ENCODE data around the gene SOCS1.

Gene SOCS1

GRCh38 chr16:11285842-11286241 lies 29.8 kb upstream of the SOCS1 start:
- in situ Hi-C loops (cut with MboI; ENCODE audit: low sequenced_read_pairs), result no loop called here

DNA sequence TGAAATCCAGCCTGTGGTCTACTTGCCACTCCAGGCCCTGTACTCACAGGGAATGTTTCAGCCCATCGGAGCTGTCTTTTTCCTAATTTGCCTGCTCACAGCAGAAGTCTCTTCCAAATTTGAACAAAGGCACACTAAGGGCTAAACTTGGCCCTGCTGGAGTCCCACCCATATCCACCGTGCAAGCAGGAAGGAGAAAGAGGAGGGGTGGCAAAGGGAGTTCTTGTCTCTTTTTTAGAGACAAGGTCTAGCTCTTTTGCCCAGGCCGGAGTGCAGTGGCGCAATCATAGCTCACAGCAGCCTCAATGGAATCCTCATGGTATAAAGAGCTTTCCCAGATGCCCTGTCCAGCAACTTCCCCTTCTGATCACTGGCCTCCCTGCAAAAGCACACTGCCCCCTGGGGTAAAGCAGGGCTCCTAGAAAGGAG lies 27.8 kb upstream of the SOCS1 start:
- in situ Hi-C loops (cut with MboI; ENCODE audit: low sequenced_read_pairs), result no loop called here

DNA sequence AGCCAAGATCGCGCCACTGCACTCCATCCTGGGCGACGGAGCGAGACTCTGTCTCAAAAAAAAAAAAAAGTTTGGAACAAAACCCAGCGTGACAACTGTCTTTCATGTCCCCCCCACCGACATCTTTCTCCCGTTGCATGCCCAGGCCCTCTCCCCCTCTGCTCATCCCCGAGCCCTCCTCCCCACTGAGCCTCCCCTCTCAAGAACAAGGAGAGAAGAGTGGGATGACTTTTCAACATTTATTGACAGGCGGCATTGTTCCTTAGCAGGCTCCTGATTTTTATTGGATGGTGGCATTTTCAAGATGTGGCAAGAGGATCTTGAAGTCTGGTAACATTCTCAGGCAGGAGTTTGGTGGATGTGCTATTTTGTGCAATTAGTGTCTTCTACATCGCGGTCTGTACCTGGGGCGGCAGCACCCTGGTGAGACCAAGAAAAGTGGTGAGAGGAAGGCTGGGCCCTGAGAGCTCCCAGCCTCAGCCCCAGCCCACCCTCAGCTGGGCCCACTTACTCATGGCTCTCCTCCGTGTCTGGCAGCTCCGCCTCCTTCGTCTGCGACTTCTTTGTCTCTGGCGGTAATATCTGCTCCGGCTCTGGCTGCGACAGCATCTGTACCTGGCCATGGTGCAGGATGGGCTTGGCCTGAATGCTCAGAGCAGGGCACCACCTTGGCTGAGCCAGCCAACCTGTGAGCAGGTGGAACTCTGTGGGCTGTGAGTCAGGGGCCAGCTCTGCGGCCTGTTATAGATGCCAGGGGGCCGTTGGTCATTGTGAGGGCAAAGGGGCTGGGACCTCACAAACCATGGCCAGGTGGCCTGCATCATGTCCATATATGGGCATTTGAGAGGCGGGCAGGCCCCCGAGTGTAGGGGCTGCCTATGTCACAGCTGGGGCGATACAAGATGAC lies 24.9 kb upstream of the SOCS1 start, which contains the start of gene PRM1:
TSS of gene PRM1 (minus strand) at position 715 of the 907 bp plus-strand sequence. CDS start at position 623, 92 bp downstream.
- in situ Hi-C loops (cut with MboI; ENCODE audit: low sequenced_read_pairs), result no loop called here

DNA sequence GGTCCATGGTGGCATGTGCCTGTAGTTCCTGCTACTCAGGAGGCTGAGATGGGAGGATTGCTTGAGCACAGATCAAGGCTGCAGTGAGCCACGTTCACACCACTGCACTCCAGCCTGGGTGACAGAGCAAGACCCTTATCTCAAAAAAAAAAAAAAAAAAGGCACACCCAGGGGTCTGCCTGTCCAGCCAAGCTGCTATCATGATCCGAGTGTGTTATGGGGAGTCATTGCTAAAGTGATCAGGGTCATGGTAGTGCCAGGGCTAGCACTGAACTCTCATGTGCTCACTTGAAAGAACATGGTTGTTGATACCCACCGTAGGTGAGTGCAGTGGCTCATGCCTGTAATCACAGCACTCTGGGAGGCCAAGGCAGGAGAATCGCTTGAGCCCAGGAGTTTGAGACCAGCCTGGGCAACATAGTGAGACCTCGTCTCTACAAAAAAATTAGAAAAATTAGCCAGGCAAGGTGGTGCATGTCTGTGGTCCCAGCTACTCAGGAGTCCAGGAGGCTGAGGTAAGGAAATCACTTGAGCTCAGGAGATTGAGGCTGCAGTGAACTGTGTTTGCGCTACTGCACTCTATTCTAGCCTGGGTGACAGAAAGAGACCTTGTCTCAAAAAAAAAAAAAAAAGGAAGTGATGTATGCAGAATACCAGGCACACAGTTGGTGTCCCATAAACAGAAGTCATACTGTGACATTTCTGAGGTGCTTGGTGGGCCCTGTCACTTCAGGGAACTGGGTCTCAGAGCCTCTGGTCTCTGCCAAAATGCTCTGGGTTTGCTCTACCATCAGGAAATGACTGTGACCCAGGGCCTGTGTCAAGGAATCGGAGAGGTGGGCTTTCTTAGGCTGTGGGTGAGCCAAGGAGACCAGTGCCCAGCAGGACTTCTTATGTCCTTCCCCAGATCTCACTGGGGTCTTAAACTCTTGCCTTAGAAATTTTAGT lies 23.0 kb upstream of the SOCS1 start:
- in situ Hi-C loops (cut with MboI; ENCODE audit: low sequenced_read_pairs), result no loop called here

DNA sequence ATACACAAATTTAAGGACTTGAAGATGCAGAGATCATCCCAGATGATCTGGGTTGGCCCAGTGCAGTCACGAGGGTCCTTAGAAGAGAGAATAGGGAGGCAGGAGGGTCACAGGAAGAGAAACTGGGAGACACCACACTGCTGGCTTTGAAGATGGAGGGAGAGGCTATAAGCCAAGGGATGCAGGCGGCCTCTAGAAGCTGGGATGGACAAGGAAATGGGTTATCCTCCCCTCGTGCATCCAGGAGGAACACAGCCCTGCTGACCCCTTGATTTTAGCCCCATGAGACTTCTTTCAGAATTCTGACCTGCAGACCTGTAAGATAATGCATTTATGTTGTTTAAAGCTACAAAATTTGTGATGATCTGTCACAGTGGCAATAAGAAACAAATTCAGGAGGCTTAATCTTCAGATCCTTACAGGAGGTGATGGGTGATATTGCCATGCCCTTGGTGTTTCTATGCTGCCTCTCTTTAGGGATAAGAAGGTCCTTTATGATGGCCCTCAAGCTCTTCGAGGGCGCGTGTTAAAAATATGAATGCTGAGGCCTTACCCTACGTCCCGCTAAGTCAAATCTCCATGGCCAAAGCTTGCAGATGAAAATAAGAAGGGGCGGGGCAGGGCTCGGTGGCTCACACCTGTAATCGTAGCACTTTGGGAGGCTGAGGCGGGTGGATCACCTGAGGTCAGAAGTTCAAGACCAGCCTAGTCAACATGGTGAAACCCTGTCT lies 21.8 kb upstream of the SOCS1 start:
- in situ Hi-C loops (cut with MboI; ENCODE audit: low sequenced_read_pairs), result no loop called here

- in situ Hi-C loops (cut with MboI; ENCODE audit: low sequenced_read_pairs), result no loop called here
Measured at GRCh38 chr16:11276896-11277593, 21.0 kb upstream of the SOCS1 start.

DNA sequence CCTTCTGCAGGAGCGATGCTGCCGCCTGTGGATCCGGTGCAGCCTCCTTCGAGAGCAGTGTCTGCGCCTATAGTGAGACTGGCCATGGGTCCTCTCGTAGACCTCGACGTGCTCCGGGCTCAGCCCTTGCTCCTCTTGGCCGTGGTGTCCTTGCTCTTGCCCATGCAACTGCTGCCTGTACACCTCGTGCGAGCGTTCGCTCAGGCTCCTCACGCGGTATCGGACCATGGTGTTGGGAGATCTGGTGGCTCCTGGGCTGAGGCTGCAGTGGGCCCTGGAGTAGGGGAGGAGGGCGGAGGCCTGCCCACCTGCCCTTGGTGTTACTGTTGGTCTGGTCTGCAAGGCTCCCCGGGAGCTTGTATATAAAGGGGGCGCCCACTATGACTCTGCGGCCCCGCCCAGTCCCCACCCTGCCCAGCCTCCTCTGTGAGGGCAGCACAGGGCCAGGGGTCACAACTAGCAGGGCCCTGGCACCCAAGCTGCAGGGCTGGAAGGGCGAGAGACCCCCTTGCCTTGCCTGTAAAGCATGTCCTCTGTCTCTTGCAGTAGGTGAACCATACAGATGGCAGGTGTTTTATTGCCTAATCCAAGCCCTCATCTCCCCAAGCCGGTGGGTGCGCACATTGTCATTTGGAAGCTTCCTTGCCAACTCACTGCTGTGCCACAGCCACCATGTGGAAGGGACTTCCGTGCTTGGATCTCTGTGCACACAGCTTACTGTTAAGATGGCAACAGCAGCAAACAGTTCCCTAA lies 20.3 kb upstream of the SOCS1 start, which contains the start of gene PRM2:
TSS of gene PRM2 (minus strand) at position 338 of the 753 bp plus-strand sequence. CDS start at position 228, 110 bp downstream.
- in situ Hi-C loops (cut with MboI; ENCODE audit: low sequenced_read_pairs), result no loop called here

DNA sequence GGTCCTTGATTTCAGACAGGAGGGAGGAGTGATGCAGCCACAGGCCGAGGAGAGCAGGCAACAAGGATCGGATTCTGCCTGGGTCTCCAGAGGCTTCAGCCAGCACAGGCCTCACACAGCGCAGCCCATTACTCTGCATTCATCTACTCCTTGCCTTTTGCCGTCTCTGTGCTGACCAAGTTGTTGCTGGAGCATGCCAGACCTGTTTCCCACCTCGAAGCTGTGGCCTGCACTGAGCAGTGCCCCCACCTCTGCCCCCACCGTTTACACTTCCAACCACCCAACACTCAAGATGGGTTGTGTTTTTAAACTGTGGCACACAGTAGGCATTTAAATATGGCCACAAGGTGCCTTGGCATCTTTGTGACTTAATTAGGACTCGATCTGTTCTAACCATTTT lies 19.0 kb upstream of the SOCS1 start:
- in situ Hi-C loops (cut with MboI; ENCODE audit: low sequenced_read_pairs), result no loop called here

DNA sequence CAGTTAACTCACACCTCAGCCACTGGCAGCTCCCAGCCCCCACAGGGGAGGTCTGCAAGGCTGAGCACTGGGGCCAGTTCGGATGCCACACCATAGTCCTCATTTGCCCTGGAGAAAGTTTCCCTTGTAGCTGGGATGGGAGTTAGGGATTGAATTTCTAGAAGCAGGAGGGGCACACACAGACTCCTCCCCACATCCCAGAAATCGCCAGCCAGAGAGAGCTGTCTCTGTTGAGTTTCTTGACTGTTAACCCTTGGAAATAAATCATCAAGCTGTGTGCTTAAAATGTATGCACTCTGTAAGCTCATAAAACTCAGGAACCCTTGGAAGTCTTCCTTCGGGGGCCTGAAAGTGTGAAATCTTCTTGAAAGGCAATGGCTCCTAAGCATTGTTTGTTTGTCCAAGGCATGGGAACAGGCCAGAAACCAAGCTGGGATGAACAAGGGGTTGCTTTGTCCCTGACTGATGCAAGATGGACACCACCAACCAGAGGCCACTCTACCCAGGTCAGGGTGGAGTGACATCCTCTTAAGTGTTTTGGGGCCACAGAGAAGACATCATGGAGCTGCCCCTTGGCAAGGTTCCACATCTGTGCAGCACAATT lies 17.8 kb upstream of the SOCS1 start:
- in situ Hi-C loops (cut with MboI; ENCODE audit: low sequenced_read_pairs), result no loop called here

DNA sequence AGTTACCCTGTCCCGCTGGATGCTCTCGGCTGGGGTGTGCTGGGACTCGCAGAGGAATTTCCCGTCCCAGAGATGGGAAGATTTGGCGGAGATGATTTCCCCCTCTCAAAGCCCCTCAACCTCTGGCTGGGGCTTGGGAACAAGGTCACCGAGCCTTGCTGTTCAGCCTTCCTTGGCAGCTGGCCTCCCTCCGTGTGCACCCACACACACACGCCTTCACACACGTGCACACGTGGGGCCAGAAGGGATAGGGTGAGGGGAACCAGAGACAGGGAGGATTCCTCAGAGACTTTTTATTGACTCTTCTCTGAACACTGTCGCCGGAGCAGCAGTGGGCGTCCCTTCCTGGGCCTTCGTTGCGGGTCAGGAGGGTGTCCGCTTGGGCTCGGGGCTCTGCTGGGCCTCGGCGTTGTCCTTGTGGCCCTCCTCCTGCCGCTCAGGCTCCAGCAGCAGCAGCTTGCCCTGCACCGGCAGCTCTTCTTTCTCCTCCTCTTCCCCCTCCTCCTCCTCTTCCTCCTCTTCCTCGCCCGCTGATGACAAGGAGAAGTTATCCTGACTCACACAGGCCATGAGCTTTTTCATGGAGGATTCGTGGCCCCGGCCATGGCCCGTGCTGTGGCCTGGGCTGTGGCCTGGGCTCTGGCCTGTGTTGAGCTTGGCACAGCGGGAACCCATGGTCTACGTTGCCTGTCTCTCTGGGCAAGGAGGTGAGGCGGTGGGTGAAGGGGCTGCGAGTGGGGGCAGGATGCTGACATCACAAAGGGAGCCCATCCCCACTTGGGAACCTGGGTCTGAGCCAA lies 17.1 kb upstream of the SOCS1 start, which contains the start of gene PRM3:
TSS of gene PRM3 (minus strand) at position 709 of the 800 bp plus-strand sequence. CDS start at position 675, 34 bp downstream.
- in situ Hi-C loops (cut with MboI; ENCODE audit: low sequenced_read_pairs), result no loop called here

- in situ Hi-C loops (cut with MboI; ENCODE audit: low sequenced_read_pairs), result no loop called here
Measured at GRCh38 chr16:11272484-11272883, 16.5 kb upstream of the SOCS1 start.

DNA sequence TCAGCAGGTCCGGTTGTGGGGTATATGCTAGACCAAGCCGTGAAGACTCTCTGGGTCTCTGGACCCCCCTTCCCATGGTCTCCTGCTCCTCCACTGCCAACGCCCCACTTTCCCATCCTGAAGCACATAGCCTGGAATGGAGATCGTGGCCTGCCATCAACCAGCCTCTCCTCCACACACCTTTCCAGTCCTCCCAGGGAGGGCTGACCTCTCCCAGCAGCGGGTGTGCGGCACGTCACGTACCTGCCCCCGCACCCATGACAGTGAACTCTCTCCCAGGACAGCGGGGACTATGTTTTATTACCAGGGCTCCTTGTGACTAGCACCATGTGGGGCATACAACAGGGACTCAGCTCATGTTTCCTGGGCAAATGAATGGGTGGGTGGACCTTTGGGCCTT lies 15.6 kb upstream of the SOCS1 start:
- in situ Hi-C loops (cut with MboI; ENCODE audit: low sequenced_read_pairs), result no loop called here

DNA sequence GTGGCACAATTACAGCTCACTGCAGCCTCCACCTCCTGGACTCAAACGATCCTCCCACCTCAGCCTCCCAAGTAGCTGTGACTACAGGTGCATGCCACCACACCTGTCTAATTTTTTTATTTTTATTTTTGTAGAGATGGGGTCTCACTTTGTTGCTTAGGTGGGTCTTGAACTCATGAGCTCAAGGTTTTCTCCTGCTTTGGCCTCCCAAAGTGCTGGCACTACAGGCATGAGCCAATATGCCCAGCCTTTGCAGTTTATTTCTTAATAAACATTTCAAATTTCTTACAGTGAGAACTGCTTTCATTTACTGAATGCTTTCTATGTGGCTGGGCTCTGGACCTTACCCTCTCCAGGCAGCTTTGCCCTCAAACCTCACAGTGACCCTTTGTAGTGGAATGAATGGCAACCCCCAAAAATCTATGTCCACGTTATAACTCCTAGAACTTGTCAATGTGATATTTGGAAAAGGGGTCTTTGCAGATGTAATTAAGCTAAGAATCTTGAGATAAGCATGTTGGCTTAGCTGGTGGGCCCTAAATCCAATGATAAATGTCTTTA lies 14.7 kb upstream of the SOCS1 start:
- in situ Hi-C loops (cut with MboI; ENCODE audit: low sequenced_read_pairs), result no loop called here

DNA sequence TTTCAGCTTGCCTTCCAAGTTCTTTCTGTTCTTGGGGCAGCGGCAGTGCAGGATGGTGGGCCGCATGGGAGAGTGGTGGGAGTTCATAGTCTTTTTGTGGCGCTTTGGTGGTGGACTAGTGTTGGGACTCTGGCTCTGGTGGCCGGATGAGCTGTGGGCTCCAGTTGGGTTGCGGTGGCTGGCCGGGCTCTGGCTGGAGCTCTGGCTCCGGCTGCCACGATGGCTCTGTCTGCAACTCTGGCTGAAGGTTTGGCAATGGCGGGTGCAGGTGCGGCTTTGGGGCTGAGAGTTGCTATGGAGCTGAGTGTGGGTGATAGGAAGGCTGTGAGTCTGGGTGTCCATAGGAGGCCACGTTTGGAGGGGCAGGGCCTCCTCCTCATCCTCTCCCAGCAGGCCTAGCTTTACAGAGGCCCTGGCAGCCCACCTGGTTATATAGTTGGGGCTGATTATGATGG lies 12.9 kb upstream of the SOCS1 start, which contains the start of gene TNP2:
TSS of gene TNP2 (minus strand) at position 405 of the 455 bp plus-strand sequence. CDS start at position 342, 63 bp downstream.
- in situ Hi-C loops (cut with MboI; ENCODE audit: low sequenced_read_pairs), result no loop called here

DNA sequence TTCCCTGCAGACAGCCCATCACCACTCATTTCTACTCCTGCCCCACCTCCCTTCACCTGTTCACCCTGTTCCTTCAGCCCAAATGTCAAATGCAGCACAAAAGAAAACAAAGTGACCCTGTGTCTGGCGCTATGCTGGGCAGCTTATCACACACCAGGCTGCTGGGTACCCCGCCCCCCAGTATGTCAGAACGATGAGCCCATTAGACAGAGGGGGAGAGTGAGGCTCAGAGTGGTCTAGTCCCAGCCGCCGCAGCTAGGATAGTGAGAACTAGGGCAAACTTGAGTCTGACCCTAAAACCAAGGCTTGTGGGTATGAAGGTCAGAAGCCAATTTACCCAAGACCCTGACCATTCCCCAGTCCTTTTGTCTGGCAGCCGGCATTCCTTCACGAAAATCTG lies 9.1 kb upstream of the SOCS1 start:
- in situ Hi-C loops (cut with MboI; ENCODE audit: low sequenced_read_pairs), result no loop called here

GRCh38 chr16:11264155-11264832 lies 8.3 kb upstream of the SOCS1 start:
- in situ Hi-C loops (cut with MboI; ENCODE audit: low sequenced_read_pairs), result no loop called here

DNA sequence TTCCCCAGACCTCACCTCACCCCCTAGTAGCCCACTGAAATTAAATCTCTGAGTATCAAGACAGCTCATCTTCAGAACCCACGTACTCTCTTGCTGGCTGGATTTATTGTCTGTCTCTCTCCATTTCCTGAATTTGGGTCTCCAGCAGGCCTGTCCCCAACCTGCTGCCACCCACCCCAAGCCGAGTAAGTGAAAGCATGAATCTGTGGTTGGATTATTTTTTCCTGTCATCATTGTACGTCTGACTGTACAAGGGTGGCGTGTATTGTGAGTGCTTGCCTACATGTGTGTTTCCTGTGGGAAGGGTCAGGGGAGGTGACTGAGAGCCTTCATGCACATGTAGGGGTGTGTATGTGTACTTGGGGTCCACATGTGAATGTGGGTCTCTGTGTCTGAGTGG lies 7.7 kb upstream of the SOCS1 start:
- in situ Hi-C loops (cut with MboI; ENCODE audit: low sequenced_read_pairs), result no loop called here

All from hTERT RPE-1 (cell line).